Measurements from ENCODE around the gene ABCF3. TPM values are rescaled to one million over a fixed set of nuclear protein-coding genes. Genes with fewer than 3 reads are reported as not detected.
A peak's percentile ranks its signal among the peaks of the same experiment; 100 is the strongest.

Gene ABCF3
- total RNA-seq, 1 experiment from 2014 or later, result 56.1 TPM

DNA sequence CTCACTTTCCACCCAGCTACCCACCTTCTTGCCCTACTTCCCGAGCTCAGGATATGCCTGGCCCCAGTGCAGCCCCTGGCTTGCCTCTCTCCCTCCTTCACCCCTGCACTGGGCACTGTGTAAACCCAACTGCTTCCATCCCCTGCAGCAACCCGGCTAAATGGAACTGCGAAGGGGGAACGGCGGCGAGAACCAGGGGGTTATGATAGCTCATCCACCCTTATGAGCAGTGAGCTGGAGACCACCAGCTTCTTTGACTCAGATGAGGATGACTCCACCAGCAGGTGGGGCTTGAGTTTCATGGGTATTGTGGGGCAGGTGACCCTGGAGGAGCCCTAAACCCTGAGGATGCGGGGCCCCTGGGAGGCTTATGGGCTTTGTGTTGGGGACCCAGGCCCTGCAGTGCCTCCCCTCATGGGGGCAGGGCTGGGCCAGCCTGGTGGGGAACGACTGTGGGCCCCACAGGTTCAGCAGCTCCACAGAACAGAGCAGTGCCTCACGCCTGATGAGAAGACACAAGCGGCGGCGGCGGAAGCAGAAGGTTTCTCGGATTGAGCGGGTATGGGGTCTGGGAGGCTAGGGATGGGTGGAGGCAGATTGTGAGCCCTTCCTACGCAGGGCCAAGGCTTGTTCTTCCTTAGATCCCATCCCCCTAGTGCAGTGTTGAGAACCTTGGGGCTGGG is 21.2 kb upstream of the ABCF3 start:
- no peaks in the 10 kb centered on the region for H3K9me3 ChIP-seq (ENCODE audit: control insufficient read depth, low read depth, low read length)
- peaks cover 30 to 77% (median 67%) of the 10 kb centered on the region in 3 experiments; a peak in 6 of 7 replicates for H3K36me3 Mint-ChIP-seq (ENCODE audit: insufficient read depth in 1 of 3, low read depth in 3 of 3)
- no peaks in the 10 kb centered on the region for H3K9me3 Mint-ChIP-seq
- H3K9ac ChIP-seq (ENCODE audit: extremely low read depth, insufficient read length, low read length), result no peak overlapping the region
- H4K20me1 ChIP-seq (ENCODE audit: control insufficient read depth, insufficient read depth, insufficient read length), result no peaks in the 10 kb centered on the region
- WGBS (ENCODE audit: extremely low coverage, insufficient read length, low lambda C conversion rate), result no CpG with 5 or more reads among the region's 16 CpGs
- no peak overlapping the region for H2BK120ac ChIP-seq (ENCODE audit: low read depth, low read length, poor library complexity, severe bottlenecking)
- peaks cover 4% of the 10 kb centered on the region; the same call in 1 of the 2 replicates for H3K79me2 ChIP-seq (ENCODE audit: insufficient read depth, low read length)
- no peak overlapping the region for H3K14ac ChIP-seq (ENCODE audit: insufficient read depth, low read length)
- no peak overlapping the region for H3K56ac ChIP-seq (ENCODE audit: insufficient read length, low read depth, low read length)
- no peak overlapping the region for H2BK12ac ChIP-seq (ENCODE audit: insufficient read length, low read depth, low read length)
- no peak overlapping the region for H2BK20ac ChIP-seq (ENCODE audit: low read depth, low read length, poor library complexity, severe bottlenecking)
- no peak for DNase-seq
- H3K23ac ChIP-seq (ENCODE audit: insufficient read length, low read depth, low read length), result no peak overlapping the region
- no peak overlapping the region for H2AFZ ChIP-seq (ENCODE audit: low read length)
- no peak overlapping the region for H4K91ac ChIP-seq (ENCODE audit: insufficient read length, low read depth, low read length)
- no peaks in the 10 kb centered on the region for H3K4me1 Mint-ChIP-seq
- no peak overlapping the region for H2AK5ac ChIP-seq (ENCODE audit: insufficient read length, low read length)
- no peak overlapping the region for H4K8ac ChIP-seq (replicated peaks; ENCODE audit: insufficient read length, low read depth, low read length)
- no peak overlapping the region for H3K27ac ChIP-seq (ENCODE audit: insufficient read length, low read depth, low read length)
- H3K4me3 Mint-ChIP-seq, result no peak overlapping the region
- H3K4ac ChIP-seq (ENCODE audit: low read depth, low read length), result no peak overlapping the region
- H3K79me1 ChIP-seq (ENCODE audit: insufficient read depth, low read depth, low read length, poor library complexity, severe bottlenecking), result no peaks in the 10 kb centered on the region
- no peaks in the 10 kb centered on the region for H3K23me2 ChIP-seq (ENCODE audit: insufficient read length, low read depth, low read length, poor library complexity, severe bottlenecking)
- TF ChIP-seq, protein P1, sequence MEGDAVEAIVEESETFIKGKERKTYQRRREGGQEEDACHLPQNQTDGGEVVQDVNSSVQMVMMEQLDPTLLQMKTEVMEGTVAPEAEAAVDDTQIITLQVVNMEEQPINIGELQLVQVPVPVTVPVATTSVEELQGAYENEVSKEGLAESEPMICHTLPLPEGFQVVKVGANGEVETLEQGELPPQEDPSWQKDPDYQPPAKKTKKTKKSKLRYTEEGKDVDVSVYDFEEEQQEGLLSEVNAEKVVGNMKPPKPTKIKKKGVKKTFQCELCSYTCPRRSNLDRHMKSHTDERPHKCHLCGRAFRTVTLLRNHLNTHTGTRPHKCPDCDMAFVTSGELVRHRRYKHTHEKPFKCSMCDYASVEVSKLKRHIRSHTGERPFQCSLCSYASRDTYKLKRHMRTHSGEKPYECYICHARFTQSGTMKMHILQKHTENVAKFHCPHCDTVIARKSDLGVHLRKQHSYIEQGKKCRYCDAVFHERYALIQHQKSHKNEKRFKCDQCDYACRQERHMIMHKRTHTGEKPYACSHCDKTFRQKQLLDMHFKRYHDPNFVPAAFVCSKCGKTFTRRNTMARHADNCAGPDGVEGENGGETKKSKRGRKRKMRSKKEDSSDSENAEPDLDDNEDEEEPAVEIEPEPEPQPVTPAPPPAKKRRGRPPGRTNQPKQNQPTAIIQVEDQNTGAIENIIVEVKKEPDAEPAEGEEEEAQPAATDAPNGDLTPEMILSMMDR (conservative IDR thresholded peaks at IDR 0.05), result no peak
- H3K18ac ChIP-seq (ENCODE audit: insufficient read length, low read depth, low read length), result no peak overlapping the region
- H3K27ac Mint-ChIP-seq, result peak overlapping the region in 1 of 3 experiments; percentile 31; a peak in 1 of 7 replicates
- no peaks in the 10 kb centered on the region for H3K4me1 ChIP-seq (ENCODE audit: insufficient read depth, low read length)
- H4K5ac ChIP-seq (ENCODE audit: insufficient read length, low read depth, low read length), result no peak overlapping the region
- no peak overlapping the region for H3T11ph ChIP-seq (ENCODE audit: low read length)
- no peak overlapping the region for H3K4me2 ChIP-seq (ENCODE audit: insufficient read depth, insufficient read length, low read length)
- no peaks in the 10 kb centered on the region for H3K27me3 ChIP-seq (ENCODE audit: insufficient read depth, low read length)
- H2BK15ac ChIP-seq (ENCODE audit: low read depth, low read length), result no peak overlapping the region
- no peaks in the 10 kb centered on the region for H3K27me3 Mint-ChIP-seq (ENCODE audit: low read depth)
- no peak overlapping the region for H2BK5ac ChIP-seq (ENCODE audit: insufficient read length, low read length)
